ENCODE data around the gene GUCA2B. TPM values are rescaled to one million over a fixed set of nuclear protein-coding genes. Genes with fewer than 3 reads are reported as not detected.

The GUCA2B gene
- total and polyA plus RNA-seq, 4 donors, result 1.7 to 3.3 TPM; not detected in 2

- no peaks in the 10 kb centered on the region for H3K9me3 ChIP-seq (ENCODE audit: control insufficient read depth in 4 of 4, low read length in 3 of 4)
Observed at GRCh38 chr1:42145389-42145716, 7.9 kb upstream of the GUCA2B start.

DNA sequence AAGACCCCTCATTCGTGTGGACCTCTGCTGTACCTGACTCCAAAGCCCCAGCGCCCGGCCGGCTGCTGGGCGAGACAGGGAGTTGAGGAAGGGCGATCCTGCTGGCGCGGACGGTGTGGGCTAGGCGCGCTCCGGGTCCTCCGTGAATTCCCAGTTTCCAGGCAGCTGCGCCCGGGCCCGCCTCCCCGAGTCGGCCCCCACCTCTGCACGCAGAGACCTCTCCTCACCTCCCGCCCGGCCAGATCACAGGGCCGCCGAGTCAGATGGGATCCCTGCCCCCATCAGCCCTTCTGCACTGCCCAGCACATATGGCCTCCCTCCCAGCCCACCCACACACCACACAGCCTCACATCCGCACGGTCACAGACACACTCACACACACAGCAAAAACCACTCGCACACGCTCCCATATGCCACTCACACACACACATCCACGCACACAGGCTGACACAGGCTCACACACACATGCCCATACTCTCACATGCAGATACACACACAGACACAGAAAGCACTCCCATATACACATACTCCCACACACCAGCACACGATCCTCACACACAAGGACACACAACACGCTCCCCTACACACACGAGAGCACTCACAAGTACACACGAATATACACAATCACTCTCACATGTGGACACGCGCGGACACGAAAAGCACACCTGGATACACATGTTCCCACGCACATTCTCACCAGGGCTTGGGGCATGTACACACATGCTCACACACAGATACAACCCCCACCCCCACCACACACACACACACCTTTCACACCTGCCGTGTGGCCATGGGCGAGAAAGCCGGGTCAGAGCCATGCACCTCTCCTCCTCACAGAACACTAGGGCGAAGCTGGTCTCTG lies 7.2 kb upstream of the GUCA2B start:
- Histone ChIP-seq H3K9me3 (ENCODE audit: control insufficient read depth in 4 of 4, low read length in 3 of 4) (no peaks in the 10 kb centered on the region), H3K27ac (ENCODE audit: low read depth in 1 of 2, low read length in 2 of 2) (no peak overlapping the region), H3K9ac (ENCODE audit: low read depth in 1 of 2, low read length in 2 of 2) (no peak overlapping the region), H3K27me3 (ENCODE audit: control insufficient read depth in 4 of 4, insufficient read depth in 4 of 4, low read length in 3 of 4) (peaks cover 0 to 5% (median 2%) of the 10 kb centered on the region in 4 donors), H3K4me1 (ENCODE audit: control insufficient read depth in 4 of 4, insufficient read depth in 4 of 4, low read length in 3 of 4) (peaks cover 0 to 12% (median 4%) of the 10 kb centered on the region in 4 donors), H3K4me3 (ENCODE audit: low read depth in 1 of 3, low read length in 3 of 3) (no peak overlapping the region), H3K36me3 (ENCODE audit: control insufficient read depth in 4 of 4, insufficient read depth in 3 of 4, low read depth in 1 of 4, low read length in 3 of 4) (no peaks in the 10 kb centered on the region)
- DNase-seq (ENCODE audit: low spot score), result peak; percentile 28
- TF ChIP-seq, protein P1, sequence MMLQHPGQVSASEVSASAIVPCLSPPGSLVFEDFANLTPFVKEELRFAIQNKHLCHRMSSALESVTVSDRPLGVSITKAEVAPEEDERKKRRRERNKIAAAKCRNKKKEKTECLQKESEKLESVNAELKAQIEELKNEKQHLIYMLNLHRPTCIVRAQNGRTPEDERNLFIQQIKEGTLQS (IDR thresholded peaks at IDR 0.05), result no peak
- TF ChIP-seq EGR1 (IDR thresholded peaks at IDR 0.05; ENCODE audit: low read depth in 2 of 2) (no peak), HNF4A (conservative IDR thresholded peaks at IDR 0.05) (no peak), YY1 (IDR thresholded peaks at IDR 0.05) (no peak), RAD21 (IDR thresholded peaks at IDR 0.05) (no peak), GABPA (IDR thresholded peaks at IDR 0.05 in 1 of 2, conservative IDR thresholded peaks at IDR 0.05 in 1 of 2) (no peak)
- WGBS, result 68% methylated on average over 41 of the region's 41 CpGs

More at GRCh38 chr1:42145389-42145716, 7.9 kb upstream of the GUCA2B start:
- no peak overlapping the region for H3K27ac ChIP-seq (ENCODE audit: low read depth in 1 of 2, low read length in 2 of 2)
- TF ChIP-seq JUND (IDR thresholded peaks at IDR 0.05), result no peak
- no peak for TF ChIP-seq RAD21 (IDR thresholded peaks at IDR 0.05)
- TF ChIP-seq, protein P1 (IDR thresholded peaks at IDR 0.05), result no peak
- no peak for TF ChIP-seq FOXA2 (IDR thresholded peaks at IDR 0.05)
- H3K4me1 ChIP-seq (ENCODE audit: control insufficient read depth in 4 of 4, insufficient read depth in 4 of 4, low read length in 3 of 4), result peaks cover 0 to 12% (median 4%) of the 10 kb centered on the region in 4 donors
- DNase-seq (ENCODE audit: low spot score), result no peak
- WGBS, result 73% methylated on average over 8 of the region's 8 CpGs
- H3K36me3 ChIP-seq (ENCODE audit: control insufficient read depth in 4 of 4, insufficient read depth in 3 of 4, low read depth in 1 of 4, low read length in 3 of 4), result no peaks in the 10 kb centered on the region
- no peak overlapping the region for H3K4me3 ChIP-seq (ENCODE audit: low read depth in 1 of 3, low read length in 3 of 3)
- no peak overlapping the region for H3K9ac ChIP-seq (ENCODE audit: low read depth in 1 of 2, low read length in 2 of 2)
- peaks cover 0 to 5% (median 2%) of the 10 kb centered on the region in 4 donors for H3K27me3 ChIP-seq (ENCODE audit: control insufficient read depth in 4 of 4, insufficient read depth in 4 of 4, low read length in 3 of 4)

- no peaks in the 10 kb centered on the region for H3K36me3 ChIP-seq (ENCODE audit: control insufficient read depth in 4 of 4, insufficient read depth in 3 of 4, low read depth in 1 of 4, low read length in 3 of 4)
- DNase-seq (ENCODE audit: low spot score), result peak; percentile 82
- no peak overlapping the region for H3K4me3 ChIP-seq (ENCODE audit: low read depth in 1 of 3, low read length in 3 of 3)
- H3K9me3 ChIP-seq (ENCODE audit: control insufficient read depth in 4 of 4, low read length in 3 of 4), result no peaks in the 10 kb centered on the region
- peaks cover 0 to 5% (median 2%) of the 10 kb centered on the region in 4 donors for H3K27me3 ChIP-seq (ENCODE audit: control insufficient read depth in 4 of 4, insufficient read depth in 4 of 4, low read length in 3 of 4)
- WGBS, result 19% methylated on average over 19 of the region's 19 CpGs
- no peak overlapping the region for H3K9ac ChIP-seq (ENCODE audit: low read depth in 1 of 2, low read length in 2 of 2)
- H3K4me1 ChIP-seq (ENCODE audit: control insufficient read depth in 4 of 4, insufficient read depth in 4 of 4, low read length in 3 of 4), result peaks cover 0 to 14% (median 4%) of the 10 kb centered on the region in 4 donors
- H3K27ac ChIP-seq (ENCODE audit: low read depth in 1 of 2, low read length in 2 of 2), result peak overlapping the region in 1 of 2 donors; percentile 17
- TF ChIP-seq GABPA (IDR thresholded peaks at IDR 0.05 in 1 of 2, conservative IDR thresholded peaks at IDR 0.05 in 1 of 2) (no peak), SP1 (IDR thresholded peaks at IDR 0.05) (peak; percentile 70), TAF1 (conservative IDR thresholded peaks at IDR 0.05) (no peak), YY1 (IDR thresholded peaks at IDR 0.05) (peak; percentile 47), MAX (IDR thresholded peaks at IDR 0.05) (peak; percentile 71), EGR1 (IDR thresholded peaks at IDR 0.05; ENCODE audit: low read depth in 2 of 2) (peak in 1 of 2 donors; percentile 17), CTCF (IDR thresholded peaks at IDR 0.05; ENCODE audit: low read depth, low read length, missing input control) (peak; percentile 99), NR2F2 (IDR thresholded peaks at IDR 0.05) (no peak), JUND (IDR thresholded peaks at IDR 0.05) (peak; percentile 47 to 56), FOXA2 (IDR thresholded peaks at IDR 0.05) (peak; percentile 91), HNF4A (conservative IDR thresholded peaks at IDR 0.05) (peak; percentile 79 to 85), RAD21 (IDR thresholded peaks at IDR 0.05) (peak; percentile 98 to 99), FOXA1 (IDR thresholded peaks at IDR 0.05) (peak; percentile 90), HNF4G (IDR thresholded peaks at IDR 0.05) (peak; percentile 35), RXRA (IDR thresholded peaks at IDR 0.05) (peak; percentile 90 to 95)
- TF ChIP-seq, protein P1 (IDR thresholded peaks at IDR 0.05), result peak; percentile 55
- TF ChIP-seq, protein P2, sequence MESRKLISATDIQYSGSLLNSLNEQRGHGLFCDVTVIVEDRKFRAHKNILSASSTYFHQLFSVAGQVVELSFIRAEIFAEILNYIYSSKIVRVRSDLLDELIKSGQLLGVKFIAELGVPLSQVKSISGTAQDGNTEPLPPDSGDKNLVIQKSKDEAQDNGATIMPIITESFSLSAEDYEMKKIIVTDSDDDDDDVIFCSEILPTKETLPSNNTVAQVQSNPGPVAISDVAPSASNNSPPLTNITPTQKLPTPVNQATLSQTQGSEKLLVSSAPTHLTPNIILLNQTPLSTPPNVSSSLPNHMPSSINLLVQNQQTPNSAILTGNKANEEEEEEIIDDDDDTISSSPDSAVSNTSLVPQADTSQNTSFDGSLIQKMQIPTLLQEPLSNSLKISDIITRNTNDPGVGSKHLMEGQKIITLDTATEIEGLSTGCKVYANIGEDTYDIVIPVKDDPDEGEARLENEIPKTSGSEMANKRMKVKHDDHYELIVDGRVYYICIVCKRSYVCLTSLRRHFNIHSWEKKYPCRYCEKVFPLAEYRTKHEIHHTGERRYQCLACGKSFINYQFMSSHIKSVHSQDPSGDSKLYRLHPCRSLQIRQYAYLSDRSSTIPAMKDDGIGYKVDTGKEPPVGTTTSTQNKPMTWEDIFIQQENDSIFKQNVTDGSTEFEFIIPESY (IDR thresholded peaks at IDR 0.05), result no peak
Observed at GRCh38 chr1:42146626-42147320, 6.4 kb upstream of the GUCA2B start.

All from liver (tissue), 9 donors.